Colonic mucosa (tissue), 4 donors: ENCODE results near the gene SIGLEC1. TPM values are rescaled to one million over a fixed set of nuclear protein-coding genes. Genes with fewer than 3 reads are reported as not detected.
A peak's percentile ranks its signal among the peaks of the same experiment; 100 is the strongest.

ENCODE experiments used
- DNase-seq: peaks from one replicate; pipeline ENCODE4 v3.0.0-alpha.2; 2020
- H3K27ac ChIP-seq: fragments of 200-600 bp; one replicate; pipeline ENCODE4 v1.8.0; 2021
- H3K27me3 ChIP-seq: fragments of 200-600 bp; one replicate; pipeline ENCODE4 v1.8.0; 2021
- H3K36me3 ChIP-seq: fragments of 200-600 bp; one replicate; pipeline ENCODE4 v1.8.0; 2021
- H3K4me1 ChIP-seq: fragments of 200-600 bp; one replicate; pipeline ENCODE4 v1.8.0; 2021; ENCODE audit warnings: mild to moderate bottlenecking
- H3K4me3 ChIP-seq: fragments of 200-600 bp; one replicate; pipeline ENCODE4 v1.8.0; 2021
- H3K9ac ChIP-seq, 2 donors: one replicate each; pipeline ENCODE4 v1.7.0; 2013; ENCODE audit warnings: control low read depth in 2 of 2, low read depth in 2 of 2, low read length in 2 of 2
- H3K9me3 ChIP-seq: fragments of 200-600 bp; one replicate; pipeline ENCODE4 v1.8.0; 2021
- intact Hi-C: fragments of 100-400 bp; cut with DNase I; formaldehyde crosslinking; loops from one replicate; pipeline ENCODE4 v1.14.1; 2022
- total RNA-seq, 2 donors: library from RNA; stranded (reverse); fragmentation: NEBNext Ultra II Directional in 1 of 2; extraction: Animal tissue kit (Norgen Biotek cat#: 25700) in 1 of 2; gene quantifications; one replicate each; pipeline ENCODE4 v1.2.1, GENCODE V29; 2021
- TF ChIP-seq, protein P1 (sequence below): fragments of 200-600 bp; IDR thresholded peaks from one replicate; pipeline ENCODE4 v1.8.0; 2022; ENCODE audit warnings: antibody characterized with exemption, mild to moderate bottlenecking
- donor health status: healthy.
- donor health status: DM: no; HTN: no; CAD: no.
- donor health status: DM: no; HTN: no; CAD: no.

The SIGLEC1 gene
- total RNA-seq, 2 donors from 2014 or later, result 2.5 to 4.6 TPM

DNA sequence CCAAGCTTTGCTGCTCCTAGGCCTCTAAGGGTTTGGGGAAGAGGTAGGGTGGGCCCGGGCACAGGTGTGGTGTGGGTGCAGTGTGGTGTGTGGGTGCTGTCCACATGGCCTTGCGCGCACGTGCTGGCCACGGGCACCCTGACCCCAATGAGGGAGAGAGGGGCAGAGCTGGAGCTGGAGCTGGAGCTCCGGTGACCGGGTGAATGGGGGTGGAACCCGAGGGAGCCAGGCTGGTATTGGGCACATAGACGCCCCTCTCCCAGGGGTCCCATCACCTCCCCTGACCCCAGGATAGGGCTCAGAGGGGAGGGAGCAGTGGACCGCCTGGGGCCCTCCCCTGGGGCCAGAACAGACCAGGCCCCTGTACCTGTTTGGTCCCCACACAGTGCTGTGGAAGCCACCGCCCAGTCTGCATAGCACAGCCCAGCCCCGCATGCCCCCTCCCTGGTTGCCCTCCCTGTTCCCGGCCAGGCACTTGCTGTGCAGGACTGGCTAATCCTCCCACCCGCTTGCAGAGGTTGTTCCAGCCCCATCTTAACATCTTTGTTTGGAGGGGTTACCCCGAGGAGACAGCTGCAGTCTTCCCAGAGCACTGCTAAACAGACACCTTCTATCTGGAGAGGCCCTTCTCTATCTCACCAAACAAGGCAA is 31.6 kb downstream of the SIGLEC1 start:
- TF ChIP-seq, protein P1, sequence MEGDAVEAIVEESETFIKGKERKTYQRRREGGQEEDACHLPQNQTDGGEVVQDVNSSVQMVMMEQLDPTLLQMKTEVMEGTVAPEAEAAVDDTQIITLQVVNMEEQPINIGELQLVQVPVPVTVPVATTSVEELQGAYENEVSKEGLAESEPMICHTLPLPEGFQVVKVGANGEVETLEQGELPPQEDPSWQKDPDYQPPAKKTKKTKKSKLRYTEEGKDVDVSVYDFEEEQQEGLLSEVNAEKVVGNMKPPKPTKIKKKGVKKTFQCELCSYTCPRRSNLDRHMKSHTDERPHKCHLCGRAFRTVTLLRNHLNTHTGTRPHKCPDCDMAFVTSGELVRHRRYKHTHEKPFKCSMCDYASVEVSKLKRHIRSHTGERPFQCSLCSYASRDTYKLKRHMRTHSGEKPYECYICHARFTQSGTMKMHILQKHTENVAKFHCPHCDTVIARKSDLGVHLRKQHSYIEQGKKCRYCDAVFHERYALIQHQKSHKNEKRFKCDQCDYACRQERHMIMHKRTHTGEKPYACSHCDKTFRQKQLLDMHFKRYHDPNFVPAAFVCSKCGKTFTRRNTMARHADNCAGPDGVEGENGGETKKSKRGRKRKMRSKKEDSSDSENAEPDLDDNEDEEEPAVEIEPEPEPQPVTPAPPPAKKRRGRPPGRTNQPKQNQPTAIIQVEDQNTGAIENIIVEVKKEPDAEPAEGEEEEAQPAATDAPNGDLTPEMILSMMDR, result no peak
- H3K27ac ChIP-seq, result peak overlapping the region; percentile 53
- DNase-seq, result no peak
- H3K4me1 ChIP-seq, result no peaks in the 10 kb centered on the region
- H3K27me3 ChIP-seq, result peaks cover 20% of the 10 kb centered on the region
- no peaks in the 10 kb centered on the region for H3K36me3 ChIP-seq
- no peaks in the 10 kb centered on the region for H3K9me3 ChIP-seq
- intact Hi-C loops, result loop anchor here (10.0 kb wide), 1 partner anchor 404 kb away; no protein-coding TSS in a partner anchor
- peak overlapping the region; percentile 35 for H3K4me3 ChIP-seq
- peak overlapping the region in 1 of 2 donors; percentile 34 for H3K9ac ChIP-seq

DNA sequence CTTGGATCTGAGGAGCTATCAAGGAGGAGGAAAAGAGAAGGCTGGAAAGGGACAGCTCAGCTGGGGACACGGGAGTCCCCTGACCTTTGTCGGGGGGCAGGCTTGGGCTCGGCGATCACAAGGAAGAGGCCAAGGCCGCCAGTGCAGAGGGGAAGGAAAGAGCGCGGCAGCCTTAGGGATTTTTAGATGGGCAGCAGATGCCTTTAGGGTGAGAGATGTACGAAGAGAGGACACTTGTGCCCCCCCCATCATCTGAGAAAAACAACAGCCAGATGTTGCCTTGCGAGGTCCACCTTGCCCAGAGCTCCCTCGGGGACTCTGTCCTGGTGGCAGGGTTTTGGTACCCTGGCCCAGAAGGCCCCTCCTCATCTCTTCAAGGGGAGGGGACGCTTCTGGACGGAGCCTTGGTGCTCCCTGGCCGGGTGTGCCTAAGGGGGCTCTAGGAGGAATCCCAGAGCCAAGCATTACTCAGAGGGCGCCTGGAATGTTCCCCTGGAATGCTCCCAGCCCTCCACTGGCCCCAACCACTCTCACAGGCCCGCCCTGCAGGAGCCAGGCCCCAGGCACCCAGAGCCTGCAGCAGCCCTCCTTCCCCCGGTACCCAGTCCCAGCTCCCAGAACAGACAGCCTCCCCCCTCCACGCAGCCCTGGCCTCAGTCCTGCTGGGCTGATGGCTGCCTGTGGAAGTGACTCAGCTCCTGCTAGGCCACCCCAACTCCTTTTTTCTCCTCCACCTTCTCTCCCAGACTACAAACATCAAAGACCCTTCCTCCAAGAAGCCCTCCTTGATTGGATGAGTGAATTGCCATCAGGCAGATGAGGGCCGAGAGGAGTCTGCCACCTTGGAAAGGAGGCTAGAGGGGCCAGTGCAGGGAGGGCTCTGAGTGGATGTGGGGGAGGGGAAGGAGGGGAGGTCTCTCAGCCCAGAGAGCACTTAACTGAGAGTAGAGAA is 32.4 kb downstream of the SIGLEC1 start:
- no peaks in the 10 kb centered on the region for H3K9me3 ChIP-seq
- peak overlapping the region; percentile 24 to 34 for H3K9ac ChIP-seq
- TF ChIP-seq, protein P1, result no peak
- H3K36me3 ChIP-seq, result no peaks in the 10 kb centered on the region
- H3K4me1 ChIP-seq, result no peaks in the 10 kb centered on the region
- H3K27ac ChIP-seq, result peak overlapping the region; percentile 53
- H3K27me3 ChIP-seq, result peaks cover 20% of the 10 kb centered on the region
- H3K4me3 ChIP-seq, result no peak overlapping the region
- peak; percentile 41 for DNase-seq
- intact Hi-C loops, result loop anchor here (10.0 kb wide), 1 partner anchor 405 kb away; no protein-coding TSS in a partner anchor

DNA sequence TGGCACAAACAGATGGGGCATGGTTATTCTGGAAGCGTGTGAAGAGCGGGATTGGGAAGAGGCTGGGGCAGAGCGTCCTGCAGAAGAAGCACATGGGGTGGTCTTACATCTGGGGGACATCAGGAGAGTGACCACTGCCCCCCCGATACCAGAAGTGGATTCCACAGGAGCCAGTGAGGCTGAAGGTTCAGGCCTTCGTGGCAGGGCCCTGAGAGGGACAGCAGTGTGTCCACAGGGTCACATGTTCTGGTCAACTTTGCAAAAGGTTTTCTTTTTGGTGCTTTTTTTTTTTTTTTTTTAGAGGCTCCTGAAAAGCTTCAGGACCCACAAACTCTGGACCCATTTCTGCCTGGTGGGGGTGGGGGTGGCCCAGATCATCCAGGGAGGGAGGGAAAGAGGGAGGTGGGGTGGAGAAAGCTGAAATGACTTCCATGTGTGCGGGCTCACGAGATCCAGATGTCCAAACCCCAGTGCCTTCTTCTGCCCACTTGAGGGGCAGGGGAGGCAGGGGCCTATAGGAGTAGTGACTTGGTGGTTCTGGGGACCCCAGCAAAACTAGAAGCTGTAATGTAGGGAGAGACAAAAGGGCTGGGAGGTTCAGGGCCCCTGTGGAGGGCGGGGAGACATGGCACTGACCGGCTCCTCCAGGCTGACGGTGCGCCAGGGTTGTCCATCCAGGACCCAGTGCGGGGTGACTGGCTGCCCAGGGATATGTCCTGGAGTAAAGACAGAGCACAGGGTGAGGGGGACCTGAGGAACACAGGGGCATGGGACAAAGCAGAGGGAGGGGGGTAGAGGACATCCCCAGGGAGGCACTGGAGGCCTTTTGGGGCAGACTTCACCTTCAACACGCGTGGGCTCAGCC is 33.3 kb downstream of the SIGLEC1 start:
- no peaks in the 10 kb centered on the region for H3K9me3 ChIP-seq
- H3K36me3 ChIP-seq, result no peaks in the 10 kb centered on the region
- peak overlapping the region; percentile 53 for H3K27ac ChIP-seq
- H3K27me3 ChIP-seq, result peaks cover 20% of the 10 kb centered on the region
- intact Hi-C loops, result no loop called here
- TF ChIP-seq, protein P1, result no peak
- H3K4me1 ChIP-seq, result no peaks in the 10 kb centered on the region
- no peak for DNase-seq
- no peak overlapping the region for H3K9ac ChIP-seq
- H3K4me3 ChIP-seq, result no peak overlapping the region

DNA sequence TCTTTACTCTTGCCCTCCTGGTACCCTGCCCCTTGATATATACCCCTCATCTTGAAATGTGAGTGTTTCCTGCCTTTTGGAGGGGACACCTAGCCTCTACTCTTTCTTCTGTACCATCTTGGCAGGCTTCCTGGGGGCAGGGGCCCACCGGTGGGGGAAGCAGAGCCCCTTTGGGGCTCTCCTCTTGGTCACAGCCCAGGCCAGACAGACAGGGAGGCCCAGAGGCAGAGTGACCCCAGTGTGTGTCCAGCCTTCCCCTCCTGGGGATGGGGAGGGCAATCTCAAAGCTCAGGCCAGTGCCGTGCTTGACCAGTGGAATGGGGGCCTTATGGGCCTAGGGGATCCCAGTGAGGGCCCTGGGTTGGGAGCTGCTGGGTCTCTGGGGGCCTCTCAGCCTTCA is 34.2 kb downstream of the SIGLEC1 start:
- Histone ChIP-seq H3K9ac (no peak overlapping the region), H3K9me3 (no peaks in the 10 kb centered on the region), H3K36me3 (no peaks in the 10 kb centered on the region), H3K4me3 (no peak overlapping the region), H3K4me1 (no peaks in the 10 kb centered on the region), H3K27me3 (peaks cover 25% of the 10 kb centered on the region), H3K27ac (no peak overlapping the region)
- DNase-seq, result no peak
- intact Hi-C loops, result no loop called here
- TF ChIP-seq, protein P1, result no peak

DNA sequence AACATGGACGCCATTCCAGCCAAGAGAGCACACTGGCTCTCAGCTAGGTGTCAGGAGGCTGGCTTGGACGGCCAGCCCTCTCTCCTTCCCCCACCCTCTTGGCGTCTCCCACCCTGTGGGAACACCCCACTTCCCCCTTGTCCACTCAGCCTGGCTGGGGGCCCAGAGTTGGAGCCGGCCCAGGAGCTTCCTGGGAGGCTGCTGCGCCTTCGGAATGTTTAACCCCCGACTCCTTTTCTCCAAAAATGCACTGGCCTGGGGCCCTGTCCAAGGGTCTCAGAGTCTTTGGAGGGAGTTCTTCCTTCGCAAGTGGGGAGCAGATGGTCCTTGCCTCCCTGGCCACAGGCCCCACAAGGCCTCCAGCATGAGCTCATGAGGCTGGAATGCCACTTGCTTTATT is 34.7 kb downstream of the SIGLEC1 start:
- H3K4me3 ChIP-seq, result no peak overlapping the region
- intact Hi-C loops, result no loop called here
- TF ChIP-seq, protein P1, result no peak
- no peaks in the 10 kb centered on the region for H3K36me3 ChIP-seq
- no peak overlapping the region for H3K27ac ChIP-seq
- peak; percentile 42 for DNase-seq
- no peaks in the 10 kb centered on the region for H3K4me1 ChIP-seq
- H3K9me3 ChIP-seq, result no peaks in the 10 kb centered on the region
- peaks cover 29% of the 10 kb centered on the region for H3K27me3 ChIP-seq
- H3K9ac ChIP-seq, result no peak overlapping the region
